Thyroid gland (tissue), 4 donors: ENCODE data around the gene LUZP2.

ENCODE experiments used
- POLR2A ChIP-seq, 2 donors: fragments of 450-650 bp; IDR thresholded peaks; one replicate each; pipeline ENCODE4 v1.6.1; 2017; ENCODE audit warnings: antibody characterized with exemption in 2 of 2, mild to moderate bottlenecking in 2 of 2, moderate library complexity in 1 of 2
- TF ChIP-seq, protein P1 (sequence below), 6 experiments: fragments of 200-600 bp in 3 of 6; fragments of 450-650 bp in 3 of 6; sonication (generic) in 3 of 6; IDR thresholded peaks; one replicate each; pipeline ENCODE4 v1.5.1; 2016 to 2019; ENCODE audit warnings: antibody characterized with exemption in 6 of 6, mild to moderate bottlenecking in 2 of 6, inconsistent platforms in 1 of 6, moderate library complexity in 1 of 6

- TF ChIP-seq, protein P1, sequence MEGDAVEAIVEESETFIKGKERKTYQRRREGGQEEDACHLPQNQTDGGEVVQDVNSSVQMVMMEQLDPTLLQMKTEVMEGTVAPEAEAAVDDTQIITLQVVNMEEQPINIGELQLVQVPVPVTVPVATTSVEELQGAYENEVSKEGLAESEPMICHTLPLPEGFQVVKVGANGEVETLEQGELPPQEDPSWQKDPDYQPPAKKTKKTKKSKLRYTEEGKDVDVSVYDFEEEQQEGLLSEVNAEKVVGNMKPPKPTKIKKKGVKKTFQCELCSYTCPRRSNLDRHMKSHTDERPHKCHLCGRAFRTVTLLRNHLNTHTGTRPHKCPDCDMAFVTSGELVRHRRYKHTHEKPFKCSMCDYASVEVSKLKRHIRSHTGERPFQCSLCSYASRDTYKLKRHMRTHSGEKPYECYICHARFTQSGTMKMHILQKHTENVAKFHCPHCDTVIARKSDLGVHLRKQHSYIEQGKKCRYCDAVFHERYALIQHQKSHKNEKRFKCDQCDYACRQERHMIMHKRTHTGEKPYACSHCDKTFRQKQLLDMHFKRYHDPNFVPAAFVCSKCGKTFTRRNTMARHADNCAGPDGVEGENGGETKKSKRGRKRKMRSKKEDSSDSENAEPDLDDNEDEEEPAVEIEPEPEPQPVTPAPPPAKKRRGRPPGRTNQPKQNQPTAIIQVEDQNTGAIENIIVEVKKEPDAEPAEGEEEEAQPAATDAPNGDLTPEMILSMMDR (IDR thresholded peaks at IDR 0.05), result no peak
- no peak for TF ChIP-seq POLR2A (IDR thresholded peaks at IDR 0.05)
These were observed 452.6 kb downstream of the LUZP2 start for GRCh38 chr11:24949406-24949805.
